HepG2 (cell line): ENCODE measurements around the gene TMEM132E. TPM values are rescaled to one million over a fixed set of nuclear protein-coding genes. Genes with fewer than 3 reads are reported as not detected.

ENCODE experiments used
- ATAC-seq: fragments of 200-7000 bp; cut with Tn5 transposase; 3 replicates; pipeline ENCODE4 v1.9.1; 2020; ENCODE audit warnings: mild to moderate bottlenecking, moderate library complexity
- BruUV-seq: library from RNA; stranded (reverse); fragments of 400-500 nt; replicated peaks from 2 replicates; lab custom pipeline; 2021; lab: Mats Ljungman, UMichigan
- CTCF ChIA-PET: fragments of 300-600 bp; formaldehyde crosslinking; extraction: SDS; loops from one replicate; lab custom pipeline; 2021; ENCODE audit warnings: low total read pairs, inconsistent platforms, low intra/inter-chr PET ratio; lab: Yijun Ruan, JAX
- POLR2A ChIA-PET: fragments of 350-600 bp; sonication (Branson Sonifier 250); formaldehyde crosslinking; loops from one replicate; lab custom pipeline; 2020; ENCODE audit warnings: antibody characterized with exemption, inconsistent platforms; lab: Yijun Ruan, JAX
- DNase-seq: peaks from one replicate; pipeline ENCODE4 v3.0.0-alpha.2; 2015; ENCODE audit warnings: low spot score
- FAIRE-seq: peaks from 3 replicates; lab custom pipeline; 2011; peaks lifted over from hg19 to GRCh38; lab: Jason Lieb, UNC
- H2AFZ ChIP-seq: one replicate; pipeline ENCODE4 v1.6.1; 2011; ENCODE audit warnings: low read length, inconsistent platforms
- H3K27ac ChIP-seq: fragments of 300-600 bp; 3 replicates; pipeline ENCODE4 v1.8.0; 2011; ENCODE audit warnings: mixed run types, mild to moderate bottlenecking, mixed read lengths, low read length, inconsistent platforms; ENCODE audit not compliant: insufficient read depth; ENCODE audit errors: extremely low read length
- H3K27me3 ChIP-seq, 2 experiments: fragments of 200-600 bp in 1 of 2; 2 replicates in 1 of 2; 3 replicates in 1 of 2; pipeline versions ENCODE4 v1.6.0 to v1.8.0; 2011; ENCODE audit warnings: low read length in 2 of 2, mild to moderate bottlenecking in 2 of 2, moderate library complexity in 2 of 2, inconsistent platforms in 1 of 2; ENCODE audit not compliant: insufficient read depth in 2 of 2, control insufficient read depth in 1 of 2
- H3K36me3 ChIP-seq, 2 experiments: fragments of 200-600 bp in 1 of 2; replicated peaks in 1 of 2; 2 replicates in 1 of 2; 3 replicates in 1 of 2; pipeline versions ENCODE4 v1.5.1 to v1.8.0; 2011; ENCODE audit warnings: low read length in 2 of 2, inconsistent platforms in 1 of 2; ENCODE audit not compliant: insufficient read depth in 2 of 2, control insufficient read depth in 1 of 2
- H3K4me1 ChIP-seq: 2 replicates; pipeline ENCODE4 v1.5.1; 2012; ENCODE audit warnings: low read length, inconsistent platforms; ENCODE audit not compliant: insufficient read depth
- H3K4me2 ChIP-seq: 2 replicates; pipeline ENCODE4 v1.6.0; 2011; ENCODE audit warnings: low read depth, low read length, inconsistent platforms
- H3K4me3 ChIP-seq, 3 experiments: fragments of 200-600 bp in 1 of 3; sonication (generic), shearing (Covaris generic) in 1 of 3; replicated peaks in 1 of 3; 2 replicates each; pipeline ENCODE4 v1.5.1; 2011 to 2016; ENCODE audit warnings: low read length in 3 of 3, inconsistent platforms in 2 of 3, low read depth in 2 of 3, mild to moderate bottlenecking in 2 of 3, control low read depth in 1 of 3, mixed read lengths in 1 of 3; ENCODE audit not compliant: insufficient read depth in 1 of 3
- H3K79me2 ChIP-seq: one replicate; pipeline ENCODE4 v1.6.1; 2011; ENCODE audit warnings: low read length, inconsistent platforms; ENCODE audit not compliant: insufficient read depth
- H3K9ac ChIP-seq: 2 replicates; pipeline ENCODE4 v1.6.0; 2011; ENCODE audit warnings: mild to moderate bottlenecking, low read depth, low read length, inconsistent platforms; ENCODE audit not compliant: insufficient read depth
- H3K9me3 ChIP-seq: 2 replicates; pipeline ENCODE4 v1.5.1; 2012; ENCODE audit warnings: mild to moderate bottlenecking, low read length
- H4K20me1 ChIP-seq: 2 replicates; pipeline ENCODE4 v1.6.0; 2011; ENCODE audit warnings: inconsistent platforms, mild to moderate bottlenecking, low read length, moderate library complexity; ENCODE audit not compliant: insufficient read depth
- CENPX ChIP-seq: sonication (generic); formaldehyde crosslinking; IDR thresholded peaks from 2 replicates; pipeline ENCODE4 v1.9.0; 2021; ENCODE audit warnings: mild to moderate bottlenecking, missing genetic modification reagents, moderate library complexity
- ETS1 ChIP-seq: sonication (generic); formaldehyde crosslinking; IDR thresholded peaks from 2 replicates; pipeline ENCODE4 v1.4.0; 2020; ENCODE audit warnings: missing genetic modification reagents
- FOSL2 ChIP-seq: sonication (generic); formaldehyde crosslinking; IDR thresholded peaks from 2 replicates; pipeline ENCODE4 v1.4.0; 2020; ENCODE audit warnings: missing genetic modification reagents
- HOXA9 ChIP-seq: sonication (generic); formaldehyde crosslinking; IDR thresholded peaks from 2 replicates; pipeline ENCODE4 v1.8.1; 2022; ENCODE audit warnings: missing genetic modification reagents, mild to moderate bottlenecking, moderate library complexity, borderline replicate concordance
- MAFF ChIP-seq: IDR thresholded peaks from 2 replicates; pipeline ENCODE4 v1.6.1; 2011; ENCODE audit warnings: low read depth, low read length, improper control_type of control experiment
- MAFG ChIP-seq: sonication (generic); formaldehyde crosslinking; IDR thresholded peaks from 2 replicates; pipeline ENCODE4 v1.5.1; 2020; ENCODE audit warnings: mild to moderate bottlenecking, missing genetic modification reagents
- SIX4 ChIP-seq: sonication (generic); formaldehyde crosslinking; IDR thresholded peaks from 2 replicates; pipeline ENCODE4 v1.4.0; 2020; ENCODE audit warnings: missing genetic modification reagents
- SNRNP70 ChIP-seq: fragments of 200-400 bp; formaldehyde crosslinking; IDR thresholded peaks from 2 replicates; pipeline ENCODE4 v1.6.1; 2017; ENCODE audit warnings: mild to moderate bottlenecking, low read depth, low read length, moderate library complexity
- SP1 ChIP-seq, 2 experiments: fragments of 450-650 bp in 1 of 2; sonication (generic) in 1 of 2; formaldehyde crosslinking in 1 of 2; IDR thresholded peaks; 2 replicates each; pipeline versions ENCODE4 v1.4.0 to v1.6.1; 2016 to 2020; ENCODE audit warnings: missing genetic modification reagents in 1 of 2
- SRSF4 ChIP-seq: fragments of 200-400 bp; formaldehyde crosslinking; IDR thresholded peaks from one replicate; pipeline ENCODE4 v1.6.1; 2018; ENCODE audit warnings: mild to moderate bottlenecking, low read depth, low read length, moderate library complexity; ENCODE audit not compliant: poor library complexity, severe bottlenecking
- ZBTB21 ChIP-seq: sonication (generic); formaldehyde crosslinking; IDR thresholded peaks from 2 replicates; pipeline ENCODE4 v1.4.0; 2020; ENCODE audit warnings: missing genetic modification reagents
- ZFP1 ChIP-seq: IDR thresholded peaks from 2 replicates; pipeline ENCODE4 v1.6.1; 2016
- ZNF143 ChIP-seq: sonication (generic); formaldehyde crosslinking; IDR thresholded peaks from 2 replicates; pipeline ENCODE4 v1.4.0; 2020; ENCODE audit warnings: missing genetic modification reagents
- ZNF318 ChIP-seq: sonication (generic); formaldehyde crosslinking; IDR thresholded peaks from 2 replicates; pipeline ENCODE4 v1.4.0; 2020; ENCODE audit warnings: mild to moderate bottlenecking, missing genetic modification reagents
- ZNF510 ChIP-seq: sonication (generic); formaldehyde crosslinking; IDR thresholded peaks from 2 replicates; pipeline ENCODE4 v1.4.0; 2020; ENCODE audit warnings: low read depth, mild to moderate bottlenecking, missing genetic modification reagents
- ZNF563 ChIP-seq: sonication (generic); formaldehyde crosslinking; IDR thresholded peaks from 2 replicates; pipeline ENCODE4 v1.8.0; 2022; ENCODE audit warnings: mild to moderate bottlenecking, moderate library complexity, missing genetic modification reagents
- ZNF615 ChIP-seq: sonication (generic); formaldehyde crosslinking; IDR thresholded peaks from 2 replicates; pipeline ENCODE4 v1.5.0; 2020; ENCODE audit warnings: mild to moderate bottlenecking, missing genetic modification reagents, borderline replicate concordance
- WGBS: methylation state at CpG from one replicate; pipeline ENCODE4 v1.1.6; 2017; ENCODE audit warnings: low lambda C conversion rate; 5-methylcytosine and 5-hydroxymethylcytosine counted together
- in situ Hi-C: cut with HindIII; loops from 2 replicates; pipeline ENCODE4 v1.10.0; 2017; ENCODE audit warnings: low pct_unique_long_range_greater_than_20kb; ENCODE audit not compliant: extremely low pct_ligation_motif_present
- intact Hi-C: fragments of 100-400 bp; cut with micrococcal nuclease; formaldehyde crosslinking; loops from one replicate; pipeline ENCODE4 v1.10.0; 2022; ENCODE audit not compliant: unreplicated experiment
- polyA plus RNA-seq, 8 experiments: library from polyadenylated mRNA; depleted of rRNA in 3 of 8; stranded (reverse) in 7 of 8; unstranded in 1 of 8; fragments of >200 nt; fragmentation: Illumina TruSeq in 4 of 8; extraction: Trizol in 4 of 8; gene quantifications; 2 replicates each; pipeline versions ENCODE4 v1.2.1 to v1.2.3, GENCODE V29; 2011 to 2016; ENCODE audit warnings: low read depth in 4 of 8, missing spikeins in 1 of 8, mixed read lengths in 1 of 8; ENCODE audit not compliant: insufficient read depth in 1 of 8
- total RNA-seq, 5 experiments: library from RNA; depleted of rRNA; stranded (reverse); fragments of >200 nt; fragmentation: Illumina TruSeq; extraction: Trizol; gene quantifications; 2 replicates each; pipeline ENCODE4 v1.2.3, GENCODE V29; 2016; ENCODE audit warnings: low read depth in 1 of 5

Gene TMEM132E
- total and polyA plus RNA-seq, 2 of the 13 experiments (the other 11 are each of a cell fraction or from before 2014, with no cell fraction given): not detected

GRCh38 chr17:34658811-34659560 is 79.6 kb downstream of the TMEM132E start:
- WGBS: 22% methylated on average over 9 of the region's 10 CpGs
- TF ChIP-seq ZNF143 (CRISPR knock-in tag) (no peak), ZNF563 (no peak), ZNF318 (CRISPR knock-in tag) (no peak), MAFF (no peak), SNRNP70 (no peak), SP1 (IDR thresholded peaks at IDR 0.05) (no peak), SP1 (CRISPR knock-in tag; IDR thresholded peaks at IDR 0.05) (no peak), CENPX (CRISPR knock-in tag) (no peak), ZNF510 (no peak), SRSF4 (no peak), ZBTB21 (CRISPR knock-in tag) (no peak), MAFG (no peak), HOXA9 (no peak), ETS1 (CRISPR knock-in tag) (no peak), FOSL2 (CRISPR knock-in tag) (no peak), ZNF615 (no peak), SIX4 (no peak), ZFP1 (CRISPR knock-in tag) (no peak)

More at GRCh38 chr17:34658811-34659560, 79.6 kb downstream of the TMEM132E start:
- H3K79me2 ChIP-seq: no peaks in the 10 kb centered on the region
- FAIRE-seq: no peak
- H3K27ac ChIP-seq: no peak overlapping the region
- no peaks in the 10 kb centered on the region for H4K20me1 ChIP-seq
- H3K4me2 ChIP-seq: no peak overlapping the region
- H3K4me1 ChIP-seq: no peaks in the 10 kb centered on the region
- in situ Hi-C loops: no loop called here
- DNase-seq: no peak
- ChIA-PET POLR2A (no interaction called here), CTCF (no interaction called here)
- H3K36me3 ChIP-seq: no peaks in the 10 kb centered on the region
- intact Hi-C loops: no loop called here
- no peaks in the 10 kb centered on the region for H3K9me3 ChIP-seq
- no peak overlapping the region for H3K9ac ChIP-seq
- BruUV-seq: no TSS peak
- H3K4me3 ChIP-seq: no peak overlapping the region
- no peak overlapping the region for H2AFZ ChIP-seq
- H3K27me3 ChIP-seq: no peaks in the 10 kb centered on the region; a peak in 2 of 5 replicates
- ATAC-seq: no peak
